SKM-1 (cell line): Measurements from ENCODE around the gene MTHFSD.

Experiments used
- DNase-seq: peaks from one replicate; lab custom pipeline; 2025; ENCODE audit not compliant: unreplicated experiment; lab: John Stamatoyannopoulos, UW

Gene MTHFSD

DNA sequence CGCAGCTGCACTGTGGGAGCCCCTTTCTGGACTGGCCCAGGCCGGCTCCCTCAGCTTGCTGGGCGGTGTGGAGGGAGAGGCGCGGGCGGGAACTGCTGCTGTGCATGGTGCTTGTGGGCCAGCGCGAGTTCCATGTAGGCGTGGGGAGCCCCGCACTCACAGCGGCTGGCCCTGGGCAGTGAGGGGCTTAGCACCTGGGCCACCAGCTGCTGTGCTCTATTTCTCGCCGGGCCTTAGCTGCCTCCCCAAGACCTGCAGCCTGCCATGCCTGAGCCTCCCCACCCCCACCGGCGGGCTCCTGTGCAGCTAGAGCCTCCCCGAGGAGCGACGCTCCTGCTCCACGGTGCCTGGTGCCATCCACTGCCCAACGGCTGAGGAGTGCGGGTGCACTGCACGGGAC is 1.7 kb downstream of the MTHFSD start:
- DNase-seq: no peak

DNA sequence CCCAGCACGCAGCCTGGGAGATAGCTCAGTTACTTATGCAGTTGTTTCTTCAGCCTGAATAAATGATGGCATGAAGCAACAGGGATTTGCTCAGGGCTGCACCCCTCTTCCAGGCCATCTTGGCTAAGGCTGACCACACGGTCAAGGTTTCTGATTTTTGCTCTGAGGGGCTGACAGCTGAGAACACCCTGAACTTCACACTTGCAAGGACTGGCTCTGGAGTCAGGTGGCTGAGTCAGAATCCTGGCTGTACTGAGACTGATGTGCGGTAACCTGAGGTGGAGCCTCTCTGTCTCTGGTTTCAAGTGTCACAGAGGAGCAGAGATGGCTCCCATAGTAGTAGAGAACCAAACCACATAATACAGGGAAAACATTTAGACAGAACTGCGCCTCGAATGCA is 4.8 kb downstream of the MTHFSD start:
- DNase-seq: no peak

DNA sequence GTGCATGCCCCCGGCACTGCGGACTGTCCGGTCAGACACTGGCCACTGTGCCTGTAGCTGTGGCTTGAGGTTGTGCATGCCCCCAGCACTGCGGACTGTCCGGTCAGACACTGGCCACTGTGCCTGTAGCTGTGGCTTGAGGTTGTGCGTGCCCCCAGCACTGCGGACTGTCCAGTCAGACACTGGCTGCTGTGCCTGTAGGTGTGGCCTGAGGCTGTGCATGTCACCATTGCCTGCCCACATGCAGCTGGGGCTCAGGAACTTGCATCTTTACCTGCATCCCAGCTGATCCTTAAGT is 5.2 kb downstream of the MTHFSD start:
- DNase-seq: no peak

DNA sequence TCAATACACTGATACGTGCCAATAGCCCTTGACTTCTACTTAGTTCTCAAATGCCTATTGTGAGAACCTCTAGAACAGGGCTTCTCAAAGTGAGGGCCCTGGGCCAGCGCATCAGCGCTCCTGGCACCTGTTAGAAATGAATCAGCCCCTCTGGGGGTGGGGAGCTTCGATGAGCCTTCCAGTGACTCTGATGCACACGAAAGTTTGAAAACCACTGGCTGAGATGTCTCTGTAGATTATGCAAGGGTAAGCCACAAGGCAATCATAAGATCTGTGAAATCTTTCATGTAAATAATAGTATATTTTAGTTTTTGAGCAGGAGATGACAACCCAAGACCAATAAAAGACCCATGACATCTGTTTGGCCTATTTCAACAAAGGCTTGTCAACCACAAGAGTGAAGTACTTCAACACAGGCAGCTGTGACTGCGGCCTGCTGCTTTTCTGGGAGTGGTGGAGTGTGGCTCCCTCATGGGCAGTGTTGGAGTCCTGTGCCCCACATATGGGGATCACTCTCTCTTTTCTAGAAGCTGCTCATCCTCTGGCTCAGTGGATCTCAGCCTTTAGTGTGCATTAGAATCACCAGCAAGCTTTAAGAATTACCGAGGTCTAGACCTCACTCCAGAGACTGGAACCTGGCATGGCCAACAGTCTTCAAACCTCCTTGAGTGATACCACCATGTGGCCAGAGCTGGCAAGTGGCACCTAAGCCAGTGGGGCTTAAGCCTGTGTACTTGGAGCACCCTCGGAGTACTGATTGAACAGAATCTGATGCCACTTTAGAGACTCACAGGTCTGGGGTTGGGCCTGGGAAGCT is 5.8 kb downstream of the MTHFSD start:
- no peak for DNase-seq

DNA sequence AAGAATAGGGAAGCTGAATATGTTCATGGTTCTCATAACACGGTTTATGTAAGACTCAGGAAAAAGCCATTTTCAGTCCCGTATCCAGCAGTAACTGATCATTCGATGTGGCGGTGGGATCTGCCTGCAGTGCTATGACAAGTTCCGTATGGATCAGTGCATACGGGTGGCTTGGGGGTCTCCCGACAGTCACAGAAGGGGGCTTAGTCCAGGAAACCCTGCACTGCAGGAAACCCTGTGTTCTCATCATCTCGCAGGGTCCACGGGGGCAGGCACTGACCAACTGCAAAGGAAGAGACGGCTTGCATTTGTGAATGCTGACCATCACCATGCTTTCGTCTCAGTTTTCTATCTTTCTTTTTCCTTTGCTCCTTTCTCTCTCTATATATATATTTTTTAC is 7.7 kb downstream of the MTHFSD start:
- no peak for DNase-seq

DNA sequence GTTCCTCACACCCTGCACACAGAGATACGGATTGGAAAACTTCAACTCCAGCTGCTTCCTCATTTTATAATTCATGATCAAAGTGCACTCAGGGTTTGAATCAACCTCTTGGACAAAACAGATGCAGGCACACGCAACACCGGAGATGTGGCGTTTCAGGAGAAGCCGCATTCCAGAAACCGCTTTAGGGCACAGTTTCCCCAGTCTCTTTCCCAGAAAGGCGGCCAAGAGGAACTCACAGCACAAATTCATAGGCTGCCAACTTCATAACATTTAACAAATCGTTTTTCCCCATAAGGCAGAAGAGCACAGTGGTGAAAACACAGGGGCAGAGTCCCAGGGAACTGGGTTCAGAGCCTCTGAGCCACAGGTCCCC is 8.4 kb downstream of the MTHFSD start:
- no peak for DNase-seq

DNA sequence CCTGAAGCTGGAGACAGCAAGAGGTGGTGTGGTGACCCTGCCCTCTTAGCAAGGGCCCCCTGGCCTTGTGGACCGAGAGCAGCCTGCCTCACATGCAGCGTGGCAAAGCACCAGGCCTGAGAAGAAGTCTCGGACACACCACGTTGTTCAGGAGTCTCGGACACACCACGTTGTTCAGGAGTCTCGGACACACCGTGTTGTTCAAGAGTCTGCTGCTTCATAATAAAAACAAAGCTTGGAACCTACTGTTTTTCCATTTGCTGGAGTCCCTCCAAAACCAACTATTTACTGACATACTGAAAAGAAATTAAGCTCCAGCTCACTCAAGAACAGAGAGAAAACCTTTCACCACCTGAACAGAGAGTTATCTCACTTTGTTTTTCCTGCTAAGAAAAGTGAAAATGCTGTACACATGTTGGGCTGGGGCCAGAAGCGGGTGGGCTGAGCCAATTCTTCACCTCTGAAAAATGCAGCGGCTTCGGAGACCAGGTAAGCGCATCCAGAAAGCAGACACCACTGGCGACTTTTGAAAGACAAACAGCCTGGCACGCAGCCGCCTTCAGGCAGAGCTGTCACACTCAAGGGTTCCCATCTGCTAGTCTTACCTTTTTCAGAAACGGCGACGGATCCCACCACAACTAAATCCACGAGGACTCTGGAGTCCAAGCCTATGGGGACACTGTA is 8.9 kb downstream of the MTHFSD start:
- no peak for DNase-seq

DNA sequence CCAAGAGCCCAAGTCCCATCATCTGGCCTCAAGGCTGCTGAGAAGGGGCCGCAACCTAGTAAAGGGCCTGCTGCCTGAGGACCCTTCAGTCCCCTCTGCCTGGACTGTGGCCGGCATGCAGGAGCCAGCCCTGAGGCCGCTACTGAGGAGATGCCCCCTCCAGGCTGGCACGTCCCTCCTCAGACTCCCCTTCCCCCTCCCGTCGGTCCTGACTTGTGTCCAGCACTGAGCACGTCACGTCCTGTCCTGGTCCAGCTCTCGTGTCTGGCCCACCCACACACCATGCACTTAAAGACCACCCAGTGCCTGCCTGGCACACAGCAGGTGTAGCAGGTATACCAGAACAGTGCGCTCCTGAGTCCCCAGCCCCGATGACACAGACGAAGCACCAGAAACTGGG is 9.6 kb downstream of the MTHFSD start:
- DNase-seq: no peak

DNA sequence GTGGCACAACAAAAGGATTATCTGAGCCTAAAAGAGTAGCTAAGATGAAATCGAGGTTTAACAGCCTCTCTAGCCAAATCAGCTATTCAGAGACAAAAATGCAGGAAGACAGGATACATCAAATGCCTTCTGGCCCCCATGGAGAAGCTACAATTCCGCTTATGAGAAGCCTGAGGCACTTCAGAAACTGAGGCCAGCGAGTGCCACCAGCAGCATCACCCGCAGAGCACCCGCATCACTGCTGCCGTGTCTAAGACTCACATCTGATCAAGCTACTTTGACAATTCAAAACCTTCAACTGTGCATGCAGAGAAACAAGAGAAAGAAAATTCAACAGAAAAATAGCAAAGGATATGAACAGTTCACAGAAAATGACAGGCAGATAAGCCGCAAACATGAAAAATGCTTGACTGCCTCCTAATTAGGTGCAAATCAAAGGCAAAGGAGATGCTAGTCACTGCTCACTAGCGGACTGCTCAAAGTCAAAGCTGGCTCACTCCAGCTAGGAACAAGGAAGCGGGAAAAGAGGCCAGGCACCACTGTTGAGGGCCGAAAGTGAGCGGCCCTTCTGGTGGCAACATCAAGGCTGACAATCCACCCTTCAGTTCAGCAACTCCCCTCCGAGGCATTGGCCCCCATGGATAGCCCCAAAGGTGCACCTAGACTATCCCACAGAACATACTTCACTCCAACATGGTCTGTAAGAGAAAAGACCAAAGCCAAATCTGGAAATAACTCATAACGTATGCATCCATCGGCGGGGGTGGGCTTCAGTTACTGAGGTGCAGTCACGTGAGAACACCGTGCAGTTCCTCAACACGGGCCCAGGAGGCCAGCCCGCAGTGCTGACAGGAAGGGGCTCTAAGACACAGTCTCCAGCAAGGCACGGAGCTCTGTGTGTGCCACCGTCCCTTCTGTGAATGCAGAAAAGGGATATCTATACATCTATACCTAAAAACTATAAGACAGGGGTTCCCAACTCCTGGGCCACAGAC is 12.0 kb downstream of the MTHFSD start:
- DNase-seq: no peak

DNA sequence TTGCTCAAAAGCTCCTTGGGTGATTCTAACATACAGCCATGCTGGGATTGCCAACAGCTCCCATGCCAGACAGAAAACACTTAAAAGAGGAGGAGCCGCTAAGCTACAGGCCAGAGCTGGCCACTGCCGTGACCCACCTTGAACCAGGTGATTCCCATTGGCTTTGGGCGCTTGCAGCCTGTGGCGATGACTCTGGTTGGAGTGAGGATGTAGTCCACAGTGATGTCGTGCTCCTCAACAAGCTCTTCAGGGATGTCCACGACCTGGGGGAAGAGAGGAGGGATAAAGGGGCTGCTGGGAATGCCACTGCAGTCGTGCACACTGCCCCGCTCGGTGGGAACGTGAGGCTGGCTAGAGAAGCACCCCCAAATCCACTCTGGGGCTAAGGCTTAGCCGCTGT is 13.5 kb downstream of the MTHFSD start:
- DNase-seq: no peak

DNA sequence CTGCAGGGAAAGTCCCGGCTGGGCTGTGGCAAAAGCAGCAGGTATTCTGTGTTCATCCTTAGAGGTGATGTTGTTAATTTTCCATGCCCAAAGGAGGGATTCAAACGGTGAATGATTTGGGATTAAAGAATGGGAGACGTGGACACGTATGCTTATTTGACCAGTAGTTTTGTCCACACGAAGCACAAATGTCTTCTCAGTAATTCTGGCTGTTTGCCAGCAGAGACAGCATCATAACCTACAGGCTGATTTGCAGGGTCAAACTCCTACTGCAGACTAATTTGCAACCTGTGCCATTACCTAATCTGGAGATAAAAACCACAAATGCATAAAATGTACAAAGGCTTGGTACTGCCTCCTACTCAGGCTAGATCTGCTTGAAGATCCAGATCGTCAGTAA is 14.1 kb downstream of the MTHFSD start:
- DNase-seq: no peak

DNA sequence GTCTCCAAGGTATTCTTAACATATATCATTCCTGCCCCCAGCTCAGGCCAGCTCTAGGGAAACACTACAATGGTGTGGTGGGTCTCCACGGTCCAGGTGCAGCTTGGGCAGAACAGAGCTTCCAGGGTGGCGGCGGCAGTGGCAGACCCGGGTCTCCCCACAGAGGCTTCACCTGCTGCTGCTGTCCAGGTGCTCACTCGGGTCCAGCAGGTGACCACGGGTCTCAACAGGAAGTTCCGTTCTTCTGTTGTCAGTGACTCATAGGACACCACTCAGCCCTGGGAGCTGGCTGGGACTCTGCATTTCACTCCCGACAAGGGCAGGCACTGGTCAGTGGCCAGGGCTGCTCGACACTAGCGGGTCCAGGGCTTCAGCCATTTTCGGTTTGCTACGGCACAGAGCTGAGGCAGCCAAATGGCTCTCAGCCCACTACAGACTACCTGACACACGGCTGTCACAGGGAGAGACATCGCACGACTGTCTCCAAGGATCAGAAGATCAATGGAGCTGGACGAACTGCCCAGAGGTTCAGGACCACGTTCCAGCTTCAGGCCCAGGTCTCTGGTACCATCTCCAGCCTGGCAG is 16.7 kb downstream of the MTHFSD start:
- DNase-seq: no peak

DNA sequence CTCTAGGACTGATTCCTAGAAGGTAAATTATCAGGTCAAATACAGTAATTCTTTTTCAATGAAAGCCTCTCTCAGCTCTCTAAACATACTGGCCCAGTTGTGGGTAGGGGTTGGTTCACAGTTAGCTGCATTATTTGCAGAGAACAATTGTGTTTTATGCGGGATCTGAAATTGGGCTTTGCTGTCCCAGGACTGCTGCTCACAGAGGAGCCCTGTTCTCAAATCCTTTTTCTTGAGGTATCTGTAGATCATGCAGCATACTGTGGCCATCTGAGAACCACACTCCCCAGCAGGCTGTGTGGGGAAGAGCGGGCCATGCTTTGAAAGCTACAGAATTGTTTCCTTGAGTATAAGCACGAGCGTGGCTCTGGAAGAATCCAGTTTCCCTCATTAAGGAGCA is 17.5 kb downstream of the MTHFSD start:
- no peak for DNase-seq

DNA sequence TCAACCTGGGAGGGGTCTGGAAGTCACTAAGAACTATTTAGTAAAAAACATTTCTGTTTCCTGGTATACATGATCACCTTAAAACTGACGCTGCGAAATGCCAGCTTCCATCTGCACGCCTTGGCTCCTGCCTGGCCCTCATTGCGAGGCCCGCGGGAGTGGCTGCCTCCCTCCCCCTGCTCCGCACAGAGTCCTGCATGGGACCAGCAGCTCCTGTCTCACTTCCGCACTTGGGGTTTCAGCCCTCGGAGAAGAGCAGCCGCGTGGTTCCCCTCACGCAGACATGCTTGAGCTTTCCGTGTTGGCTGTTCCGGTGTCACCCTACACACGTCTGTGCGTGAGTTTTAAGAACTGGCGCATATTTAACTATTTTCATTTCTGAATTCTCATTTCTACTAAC is 18.4 kb downstream of the MTHFSD start:
- DNase-seq: no peak

DNA sequence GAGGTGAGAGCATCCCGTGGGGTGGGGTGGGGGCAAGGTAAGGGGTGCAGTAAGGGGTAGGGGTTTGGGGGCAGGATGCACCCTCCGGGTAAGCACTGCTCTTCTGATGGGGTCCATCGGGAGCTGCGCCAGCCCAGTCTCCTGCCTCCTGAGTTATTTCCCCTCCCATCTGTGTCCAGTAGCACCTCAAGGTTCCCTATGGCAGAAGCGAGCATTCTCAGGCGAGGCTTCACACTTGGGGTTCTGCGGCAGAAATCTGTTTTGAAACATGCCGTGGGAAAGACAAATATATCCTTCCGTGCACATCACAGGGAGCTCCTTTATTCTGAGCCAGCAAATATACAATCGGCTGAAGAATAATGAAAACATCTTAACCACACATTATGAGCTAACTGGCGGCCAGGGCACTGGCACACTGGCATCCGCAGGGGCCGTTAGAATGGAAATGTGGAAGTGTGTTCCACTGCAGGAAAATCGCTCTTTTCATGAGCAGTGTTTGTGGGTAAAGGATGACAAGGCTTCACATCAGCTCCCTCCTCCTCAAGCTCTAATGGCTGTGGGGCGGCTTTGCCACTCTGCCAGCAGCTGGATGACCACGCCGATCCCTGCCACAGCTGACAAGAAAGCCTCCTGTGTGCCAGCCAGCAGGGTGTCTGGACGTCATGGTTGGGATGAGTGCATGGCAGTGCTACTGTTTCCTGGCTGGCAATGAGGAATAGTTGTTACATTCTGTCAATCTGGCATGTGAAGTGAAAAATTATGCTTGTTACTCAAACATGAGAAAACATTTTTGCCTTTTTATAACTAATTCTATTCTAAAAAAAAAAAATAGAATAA is 20.0 kb downstream of the MTHFSD start:
- no peak for DNase-seq

DNA sequence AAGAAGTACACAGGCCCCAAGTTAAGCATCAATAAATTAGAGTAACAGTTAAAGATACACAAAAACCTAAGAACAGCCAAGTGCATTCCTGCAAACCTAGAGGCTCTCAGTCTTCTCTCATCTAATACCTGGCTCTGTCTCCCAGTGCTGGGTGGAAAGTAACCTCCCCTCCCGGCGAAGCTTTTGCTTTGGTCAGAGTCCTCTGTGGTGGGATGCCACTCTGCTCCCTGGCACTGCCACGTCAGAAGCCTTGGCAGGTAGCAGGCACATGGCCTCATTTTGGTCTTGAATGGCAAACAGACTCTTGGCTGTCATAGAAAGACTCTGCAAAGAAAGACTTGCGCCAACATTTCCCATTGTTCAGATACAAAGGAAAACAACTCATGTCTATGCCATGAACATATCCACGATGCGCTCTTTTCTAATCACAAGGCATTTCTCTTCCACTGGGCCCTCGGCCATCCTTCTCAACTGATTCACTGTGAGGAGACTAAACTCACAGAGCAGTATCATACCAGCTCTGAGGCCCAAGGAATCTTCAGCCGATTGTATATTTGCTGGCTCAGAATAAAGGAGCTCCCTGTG is 21.2 kb downstream of the MTHFSD start:
- DNase-seq: no peak

DNA sequence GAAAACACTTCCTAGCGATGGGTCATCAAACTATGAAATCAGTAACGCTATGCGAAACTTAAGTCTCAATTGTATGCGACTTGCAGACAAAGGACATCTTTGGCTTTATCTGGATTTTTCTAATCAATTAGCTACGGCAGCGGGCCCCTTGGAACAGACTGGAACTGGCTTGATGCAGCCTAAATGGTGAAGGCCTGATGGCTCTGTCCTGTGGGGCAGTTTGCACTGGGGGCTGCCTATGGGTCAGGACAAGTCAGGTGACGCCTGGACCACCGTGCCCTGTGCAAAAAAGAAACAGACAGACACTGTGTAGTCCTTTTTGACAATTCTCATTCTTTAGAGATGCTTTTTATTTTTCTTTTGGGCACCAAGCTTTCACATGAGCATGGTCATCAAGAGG is 22.0 kb downstream of the MTHFSD start:
- no peak for DNase-seq

DNA sequence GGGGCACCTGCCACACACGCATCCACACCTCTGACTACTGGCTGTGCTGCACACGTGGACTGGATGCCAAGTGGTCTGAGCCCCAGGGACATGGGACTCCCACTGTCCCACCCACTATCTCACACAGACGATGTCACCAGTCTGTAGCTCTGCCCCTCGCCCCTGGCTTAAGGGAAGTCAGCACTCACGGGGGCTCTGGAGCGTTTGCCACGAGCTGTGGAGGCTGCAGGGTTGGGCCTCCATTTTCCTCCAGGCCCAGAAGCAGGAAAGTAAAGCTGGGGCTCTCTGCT is 22.6 kb downstream of the MTHFSD start:
- no peak for DNase-seq

DNA sequence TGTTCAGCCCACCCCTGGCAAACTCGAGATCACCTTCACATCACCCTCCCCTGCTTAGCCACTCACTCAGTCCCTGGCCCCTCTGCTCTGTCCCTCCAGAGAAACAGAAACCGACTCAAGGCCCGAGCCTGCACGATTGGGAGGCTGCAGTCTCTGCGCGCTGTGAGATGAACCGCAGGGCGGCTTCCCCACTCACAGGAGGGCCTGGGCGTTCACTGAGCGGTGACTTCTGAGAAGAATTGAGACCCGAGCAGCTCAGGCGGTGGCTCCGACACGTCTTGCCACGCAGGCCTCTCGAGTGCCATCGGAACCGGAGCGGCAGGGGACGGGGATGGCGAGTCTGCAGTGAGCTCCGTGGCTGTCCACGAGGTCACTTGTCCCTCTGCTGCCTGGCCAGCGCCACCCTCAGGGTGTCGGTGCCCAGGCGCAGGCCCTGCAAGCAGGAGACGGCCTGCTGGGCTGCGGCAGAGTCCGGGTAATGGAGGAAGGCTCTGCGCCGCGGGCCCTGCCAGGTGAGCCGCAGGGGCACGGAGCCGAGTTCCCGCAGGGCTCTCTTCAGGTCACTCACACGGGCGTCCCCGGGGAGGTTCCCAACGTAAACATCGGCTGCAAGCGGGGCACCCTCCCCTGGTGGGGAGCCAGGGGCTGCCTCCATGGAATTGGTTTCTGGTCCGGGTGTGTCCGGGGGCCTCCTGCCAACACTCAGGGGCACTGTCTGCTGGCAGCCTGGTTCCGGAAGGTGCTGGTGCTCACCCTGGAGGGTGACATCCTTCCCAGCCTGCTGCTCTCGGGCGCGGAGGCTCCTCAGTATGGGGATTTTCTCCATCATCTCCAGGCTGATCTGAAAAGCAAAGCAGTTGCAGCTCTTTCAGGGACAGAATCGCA is 23.2 kb downstream of the MTHFSD start:
- no peak for DNase-seq

DNA sequence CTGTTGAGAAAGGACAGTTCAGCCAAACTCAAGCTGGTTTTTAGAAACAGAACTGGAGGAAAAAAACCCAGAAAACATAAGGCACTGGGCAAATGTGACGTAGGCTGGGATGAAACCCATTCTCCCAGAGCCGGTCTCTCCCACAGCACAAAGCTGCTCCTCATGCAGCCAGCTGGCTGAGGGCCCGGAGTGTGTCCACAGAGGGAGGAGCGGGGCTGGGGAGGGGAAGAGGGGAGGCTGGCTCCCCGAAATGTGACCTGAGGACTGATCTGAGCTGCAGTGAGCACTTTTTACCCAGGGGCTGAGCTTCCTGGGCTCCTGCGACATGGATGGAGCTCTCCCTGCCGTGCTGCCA is 23.9 kb downstream of the MTHFSD start:
- DNase-seq: no peak
